Measurements from ENCODE around the gene LDB3.

Gene LDB3

DNA sequence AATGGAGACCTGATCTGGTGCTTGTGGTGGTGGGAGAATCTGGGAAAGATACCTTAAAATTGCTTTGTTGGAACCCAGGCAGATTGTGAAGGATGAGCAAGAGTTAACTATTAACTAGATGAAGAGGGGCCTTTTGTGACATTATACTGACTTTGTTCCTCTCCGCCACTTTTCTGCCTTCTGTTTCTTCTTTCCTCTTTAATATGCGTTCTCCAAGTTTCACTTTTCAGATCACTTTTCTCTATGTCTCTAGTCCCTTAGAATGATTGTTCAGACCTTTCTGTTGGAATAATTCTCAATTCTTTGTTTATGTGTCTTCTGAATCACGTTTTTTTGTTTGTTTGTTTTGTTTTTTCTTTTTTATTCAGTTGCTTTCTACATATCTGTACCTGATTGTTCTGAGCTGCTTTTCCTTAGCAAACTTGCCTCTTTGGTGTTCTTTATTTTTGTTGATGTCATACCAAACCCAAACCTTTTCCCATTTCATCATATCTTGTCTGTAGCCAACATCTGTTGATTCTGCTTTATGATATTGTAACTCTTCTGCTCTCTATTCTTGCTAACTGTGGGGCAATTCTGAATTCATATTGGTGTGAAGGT lies 90.9 kb downstream of the LDB3 start:
- no peak for DNase-seq (ENCODE audit: low read depth in 2 of 2)

- DNase-seq (ENCODE audit: low read depth in 2 of 2) = no peak
Observed at GRCh38 chr10:86763404-86763803, 95.1 kb downstream of the LDB3 start.

DNA sequence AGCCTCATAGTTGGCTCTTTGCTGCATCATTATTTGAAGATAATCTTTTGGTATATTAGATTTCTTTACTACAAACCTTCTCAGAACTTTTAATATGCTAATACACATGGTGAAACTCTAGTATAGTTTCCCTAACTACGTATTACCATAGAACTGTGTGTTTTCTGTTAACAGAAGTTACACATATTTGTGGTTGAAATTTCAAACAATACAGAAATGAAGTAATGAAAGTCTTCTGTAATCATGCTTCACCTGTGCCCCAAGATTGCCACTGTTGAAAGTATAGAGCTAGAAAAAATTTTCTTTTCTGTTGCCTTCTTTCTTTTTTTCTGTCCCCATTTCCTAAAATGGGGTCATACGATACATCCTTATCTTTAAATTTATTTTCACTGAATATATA lies 97.2 kb downstream of the LDB3 start:
- DNase-seq (ENCODE audit: low read depth in 2 of 2) = no peak

GRCh38 chr10:86768412-86769062 lies 100.2 kb downstream of the LDB3 start:
- no peak for DNase-seq (ENCODE audit: low read depth in 2 of 2)

- DNase-seq (ENCODE audit: low read depth in 2 of 2) = no peak
Observed at GRCh38 chr10:86769991-86770390, 101.7 kb downstream of the LDB3 start.

GRCh38 chr10:86770412-86770960 lies 102.2 kb downstream of the LDB3 start:
- DNase-seq (ENCODE audit: low read depth in 2 of 2) = no peak

GRCh38 chr10:86773498-86773897 lies 105.2 kb downstream of the LDB3 start:
- DNase-seq (ENCODE audit: low read depth in 2 of 2) = peak; percentile 21 to 29

DNA sequence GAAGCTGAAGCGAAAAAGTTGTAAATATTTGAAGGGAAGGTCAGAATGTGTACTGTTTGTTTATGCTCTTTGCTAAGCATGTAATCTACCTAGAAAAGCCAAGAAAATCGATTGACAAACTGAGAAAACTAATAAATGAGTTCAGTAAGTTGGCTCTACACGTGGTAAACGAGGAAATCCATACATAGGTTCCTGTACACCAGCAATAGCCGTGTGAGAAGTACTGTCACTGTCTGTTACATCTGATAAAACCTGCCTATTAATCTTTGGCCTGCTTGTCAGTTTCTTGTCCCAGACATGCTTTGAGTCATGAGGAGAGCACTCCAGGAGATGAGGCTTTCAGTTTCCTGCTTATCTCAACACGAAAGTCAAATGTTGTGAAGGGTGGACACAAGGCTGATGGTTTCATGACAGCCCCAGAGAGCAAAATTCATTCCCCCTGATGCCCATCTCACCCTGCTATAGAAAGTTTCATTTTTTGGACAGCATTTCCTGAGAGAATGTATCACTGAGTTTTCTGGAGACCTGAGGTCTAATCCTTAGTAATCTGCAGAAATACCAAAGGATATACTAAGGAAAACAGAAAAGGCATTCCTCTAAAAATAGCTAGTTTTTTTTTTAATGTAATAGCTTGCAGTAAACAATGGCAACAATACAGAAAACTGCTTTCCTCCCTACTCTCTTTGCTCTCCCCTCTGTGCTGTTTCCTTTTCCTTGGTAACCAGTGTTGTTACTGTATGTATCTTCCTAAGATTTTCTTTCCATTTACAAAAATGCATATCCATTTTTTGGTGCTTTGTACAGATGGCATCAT lies 107.0 kb downstream of the LDB3 start:
- DNase-seq (ENCODE audit: low read depth in 2 of 2) = no peak

GRCh38 chr10:86775870-86776180 lies 107.5 kb downstream of the LDB3 start:
- no peak for DNase-seq (ENCODE audit: low read depth in 2 of 2)

- no peak for DNase-seq (ENCODE audit: low read depth in 2 of 2)
Observed at GRCh38 chr10:86779220-86780017, 111.1 kb downstream of the LDB3 start.

DNA sequence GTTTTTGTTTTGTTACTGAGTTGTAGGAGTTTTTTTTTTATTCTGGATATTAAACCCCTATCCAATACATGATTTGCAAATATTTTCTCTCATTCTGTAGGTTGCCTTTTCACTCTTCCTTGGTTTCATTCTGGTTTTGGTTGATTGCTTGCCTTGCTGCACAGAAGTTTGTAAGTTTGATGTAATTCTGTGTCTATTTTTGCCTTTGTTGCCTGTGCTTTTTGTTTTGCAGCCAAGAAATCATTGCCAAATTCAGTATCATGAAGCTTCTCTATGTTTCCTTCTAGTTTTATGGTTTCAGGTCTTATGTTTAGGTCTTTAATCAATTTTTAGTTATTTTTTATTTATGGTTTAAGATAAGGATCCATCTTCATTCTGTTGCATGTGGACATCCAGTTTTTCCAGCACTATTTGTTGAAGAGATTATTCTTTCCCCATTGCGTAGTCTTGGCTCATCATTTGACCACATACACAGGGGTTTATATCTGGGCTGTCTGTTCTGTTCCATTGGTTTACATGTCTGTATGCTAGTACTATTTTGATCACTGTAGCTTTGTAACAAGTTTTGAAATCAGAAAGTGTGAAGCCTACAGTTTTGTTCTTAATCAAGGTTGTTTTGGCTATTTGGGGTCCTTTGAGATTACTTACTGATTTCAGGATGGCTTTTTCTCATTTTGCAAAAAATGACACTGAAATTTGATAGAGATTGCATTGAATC lies 114.5 kb downstream of the LDB3 start:
- DNase-seq (ENCODE audit: low read depth in 2 of 2) = no peak

DNA sequence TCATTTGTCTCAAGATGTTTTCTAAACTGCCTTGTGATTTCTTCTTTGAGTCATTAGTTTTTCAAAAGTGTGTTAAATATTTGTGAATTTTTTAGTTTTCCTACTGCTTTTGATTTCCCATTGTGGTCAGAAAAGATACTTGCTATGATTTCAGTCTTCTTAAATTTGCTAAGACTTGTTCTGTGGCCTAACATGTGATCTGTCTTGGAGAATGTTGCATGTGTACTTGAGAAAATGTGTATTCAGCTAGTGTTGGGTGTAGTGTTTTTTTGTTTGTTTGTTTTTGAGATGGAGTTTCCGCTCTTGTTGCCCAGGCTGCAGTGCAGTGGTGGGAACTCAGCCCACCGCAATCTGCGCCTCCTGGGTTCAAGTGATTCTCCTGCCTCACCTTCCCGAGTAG lies 116.7 kb downstream of the LDB3 start:
- DNase-seq (ENCODE audit: low read depth in 2 of 2) = no peak

Measured in fibroblast of skin of left biceps (primary cell).